ENCODE data around the gene PTPRD. TPM values are rescaled to one million over a fixed set of nuclear protein-coding genes. Genes with fewer than 3 reads are reported as not detected.

The PTPRD gene
- total RNA-seq, 1 donor from 2014 or later, result 136 TPM

DNA sequence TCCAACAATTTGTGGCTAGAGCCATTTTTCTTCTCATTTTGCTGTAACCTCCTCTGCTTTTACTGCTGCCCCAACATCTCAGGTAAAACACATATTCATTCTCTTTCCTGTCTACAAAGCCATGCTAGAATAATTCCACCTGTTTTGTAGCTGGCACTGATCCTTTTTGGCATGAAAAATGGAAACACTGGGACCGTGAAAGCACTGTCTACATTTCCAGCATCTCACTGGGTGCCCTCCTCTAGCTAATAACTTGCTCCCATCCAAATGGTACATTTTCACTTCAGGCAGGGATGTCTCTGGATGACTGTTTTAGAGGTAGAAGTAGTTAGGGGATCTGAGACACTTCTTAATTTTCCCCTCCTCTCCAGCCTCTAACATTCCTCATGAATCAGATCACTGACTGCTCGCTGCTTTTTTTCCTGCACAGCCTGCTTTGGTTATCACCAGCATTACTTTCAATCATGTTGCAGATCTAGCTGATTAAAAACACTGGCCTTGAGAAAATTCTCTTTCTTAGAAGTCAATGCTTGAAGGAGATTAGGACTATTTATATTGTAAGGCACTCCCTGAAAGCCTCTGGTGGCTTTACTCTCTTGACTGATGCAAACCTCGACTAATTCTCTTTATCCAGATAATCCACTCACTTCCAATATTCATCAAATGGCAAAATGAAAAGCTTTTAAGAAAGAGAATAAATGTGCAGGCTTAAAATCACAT is 1500.6 kb downstream of the PTPRD start:
- TF ChIP-seq, protein P1, sequence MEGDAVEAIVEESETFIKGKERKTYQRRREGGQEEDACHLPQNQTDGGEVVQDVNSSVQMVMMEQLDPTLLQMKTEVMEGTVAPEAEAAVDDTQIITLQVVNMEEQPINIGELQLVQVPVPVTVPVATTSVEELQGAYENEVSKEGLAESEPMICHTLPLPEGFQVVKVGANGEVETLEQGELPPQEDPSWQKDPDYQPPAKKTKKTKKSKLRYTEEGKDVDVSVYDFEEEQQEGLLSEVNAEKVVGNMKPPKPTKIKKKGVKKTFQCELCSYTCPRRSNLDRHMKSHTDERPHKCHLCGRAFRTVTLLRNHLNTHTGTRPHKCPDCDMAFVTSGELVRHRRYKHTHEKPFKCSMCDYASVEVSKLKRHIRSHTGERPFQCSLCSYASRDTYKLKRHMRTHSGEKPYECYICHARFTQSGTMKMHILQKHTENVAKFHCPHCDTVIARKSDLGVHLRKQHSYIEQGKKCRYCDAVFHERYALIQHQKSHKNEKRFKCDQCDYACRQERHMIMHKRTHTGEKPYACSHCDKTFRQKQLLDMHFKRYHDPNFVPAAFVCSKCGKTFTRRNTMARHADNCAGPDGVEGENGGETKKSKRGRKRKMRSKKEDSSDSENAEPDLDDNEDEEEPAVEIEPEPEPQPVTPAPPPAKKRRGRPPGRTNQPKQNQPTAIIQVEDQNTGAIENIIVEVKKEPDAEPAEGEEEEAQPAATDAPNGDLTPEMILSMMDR (IDR thresholded peaks at IDR 0.05), result no peak
- TF ChIP-seq EZH2phosphoT487 (IDR thresholded peaks at IDR 0.05), result no peak
- TF ChIP-seq EZH2 (IDR thresholded peaks at IDR 0.05), result no peak
- no peak for DNase-seq (ENCODE audit: low spot score)
- Mint-ChIP-seq H3K4me3 (no peak overlapping the region), H3K4me1 (peaks cover 11% of the 10 kb centered on the region), H3K9me3 (no peaks in the 10 kb centered on the region), H3K27ac (peak overlapping the region; percentile 88), H3K27me3 (ENCODE audit: insufficient read depth, low read depth) (no peaks in the 10 kb centered on the region), H3K36me3 (no peaks in the 10 kb centered on the region)
- Histone ChIP-seq H3K9ac (no peak overlapping the region), H3K27me3 (no peaks in the 10 kb centered on the region), H3K4me2 (no peak overlapping the region), H3K36me3 (no peaks in the 10 kb centered on the region), H3K4me3 (no peak overlapping the region), H4K20me1 (ENCODE audit: low read depth) (no peaks in the 10 kb centered on the region), H3K4me1 (peaks cover 8% of the 10 kb centered on the region), H3K27ac (no peak overlapping the region), H2AFZ (replicated peaks) (no peak overlapping the region), H3K9me3 (ENCODE audit: low read depth) (no peaks in the 10 kb centered on the region), H3F3A (ENCODE audit: low read depth) (no peaks in the 10 kb centered on the region), H3K79me2 (ENCODE audit: low read depth) (no peaks in the 10 kb centered on the region)

DNA sequence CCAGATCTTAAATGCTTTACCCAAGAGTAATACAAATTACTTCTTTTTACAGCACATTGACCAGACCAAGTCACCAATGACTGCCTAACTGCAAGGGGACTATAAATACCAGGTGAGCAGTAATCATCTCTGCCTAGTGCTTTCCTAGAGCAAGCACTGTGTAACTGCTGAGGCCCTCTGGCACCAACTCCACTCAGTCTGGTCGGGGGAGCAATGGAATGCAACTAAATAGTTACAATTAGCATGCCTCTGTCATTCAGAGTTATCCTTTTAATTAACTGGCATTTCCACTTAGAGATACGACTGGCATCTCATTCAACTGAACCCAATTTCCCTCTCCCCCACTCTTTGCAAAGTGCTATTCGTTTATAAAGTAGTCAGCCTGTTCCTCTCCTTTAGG is 1504.2 kb downstream of the PTPRD start:
- H3K4me3 Mint-ChIP-seq, result no peak overlapping the region

DNA sequence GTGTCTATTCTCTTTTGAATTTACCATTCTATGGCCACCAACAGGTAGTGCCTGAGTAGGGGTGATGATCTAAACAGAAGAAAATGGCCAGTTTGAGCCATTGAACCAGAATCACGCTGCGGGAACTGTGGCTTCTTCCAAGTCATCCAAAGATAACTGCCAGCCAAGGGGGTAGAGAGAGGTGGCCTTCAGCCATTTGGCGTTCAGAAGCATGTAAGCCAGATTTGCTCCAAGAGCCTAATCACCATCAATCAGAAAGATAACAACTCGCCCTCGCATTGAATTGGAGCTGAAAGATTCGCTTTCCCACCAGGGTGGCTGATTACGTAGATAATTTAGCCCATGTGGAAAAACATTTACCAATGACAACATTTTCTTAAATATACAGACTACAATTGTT is 1510.5 kb downstream of the PTPRD start:
- Mint-ChIP-seq H3K4me3 (no peak overlapping the region), H3K9me3 (no peaks in the 10 kb centered on the region), H3K36me3 (no peaks in the 10 kb centered on the region), H3K27me3 (ENCODE audit: insufficient read depth, low read depth) (no peaks in the 10 kb centered on the region), H3K4me1 (peaks cover 27% of the 10 kb centered on the region), H3K27ac (no peak overlapping the region)
- Histone ChIP-seq H3K9me3 (ENCODE audit: low read depth) (no peaks in the 10 kb centered on the region), H3K36me3 (no peaks in the 10 kb centered on the region), H3K4me1 (peaks cover 9% of the 10 kb centered on the region), H4K20me1 (ENCODE audit: low read depth) (no peaks in the 10 kb centered on the region), H2AFZ (replicated peaks) (peak overlapping the region; percentile 4), H3K27ac (no peak overlapping the region), H3K27me3 (no peaks in the 10 kb centered on the region), H3F3A (ENCODE audit: low read depth) (no peaks in the 10 kb centered on the region), H3K9ac (no peak overlapping the region), H3K4me2 (no peak overlapping the region), H3K4me3 (no peak overlapping the region), H3K79me2 (ENCODE audit: low read depth) (no peaks in the 10 kb centered on the region)
- no peak for DNase-seq (ENCODE audit: low spot score)
- TF ChIP-seq EZH2phosphoT487 (IDR thresholded peaks at IDR 0.05), result no peak
- TF ChIP-seq, protein P1 (IDR thresholded peaks at IDR 0.05), result no peak
- no peak for TF ChIP-seq EZH2 (IDR thresholded peaks at IDR 0.05)

More for the DNA sequence above, 1504.2 kb downstream of the PTPRD start:
- peaks cover 23% of the 10 kb centered on the region for H3K4me1 Mint-ChIP-seq
- H3K36me3 Mint-ChIP-seq, result no peaks in the 10 kb centered on the region
- no peak overlapping the region for H3K27ac ChIP-seq
- peaks cover 8% of the 10 kb centered on the region for H3K4me1 ChIP-seq
- H3K9ac ChIP-seq, result no peak overlapping the region
- no peak overlapping the region for H2AFZ ChIP-seq (replicated peaks)
- H3K4me3 ChIP-seq, result no peak overlapping the region
- H3K79me2 ChIP-seq (ENCODE audit: low read depth), result no peaks in the 10 kb centered on the region
- H4K20me1 ChIP-seq (ENCODE audit: low read depth), result no peaks in the 10 kb centered on the region
- no peaks in the 10 kb centered on the region for H3K9me3 ChIP-seq (ENCODE audit: low read depth)
- H3K36me3 ChIP-seq, result no peaks in the 10 kb centered on the region
- no peaks in the 10 kb centered on the region for H3K27me3 ChIP-seq
- TF ChIP-seq EZH2 (IDR thresholded peaks at IDR 0.05), result no peak
- TF ChIP-seq, protein P1 (IDR thresholded peaks at IDR 0.05), result no peak
- no peak for TF ChIP-seq EZH2phosphoT487 (IDR thresholded peaks at IDR 0.05)
- no peak overlapping the region for H3K27ac Mint-ChIP-seq
- no peaks in the 10 kb centered on the region for H3K9me3 Mint-ChIP-seq
- no peak overlapping the region for H3K4me2 ChIP-seq
- H3K27me3 Mint-ChIP-seq (ENCODE audit: insufficient read depth, low read depth), result no peaks in the 10 kb centered on the region
- DNase-seq (ENCODE audit: low spot score), result peak; percentile 13
- no peaks in the 10 kb centered on the region for H3F3A ChIP-seq (ENCODE audit: low read depth)

Data from neural progenitor cell (in vitro differentiated cells).